Ascending aorta (tissue), 2 donors: Measurements from ENCODE around the gene ZBTB20. TPM values are rescaled to one million over a fixed set of nuclear protein-coding genes. Genes with fewer than 3 reads are reported as not detected.

Source experiments
- DNase-seq, 2 donors: peaks; one replicate each; pipeline ENCODE4 v3.0.0-alpha.2; 2019; ENCODE audit warnings: low spot score in 2 of 2
- H3K27ac ChIP-seq, 2 donors: fragments of 200-600 bp; sonication (generic); one replicate each; pipeline ENCODE4 v1.5.1; 2016 to 2017; ENCODE audit warnings: mild to moderate bottlenecking in 1 of 2
- H3K27me3 ChIP-seq: fragments of 200-600 bp; sonication (generic); one replicate; pipeline ENCODE4 v1.5.1; 2017
- H3K36me3 ChIP-seq, 2 donors: fragments of 200-600 bp; sonication (generic); one replicate each; pipeline ENCODE4 v1.5.1; 2016
- H3K4me1 ChIP-seq, 2 donors: fragments of 200-600 bp; sonication (generic); one replicate each; pipeline ENCODE4 v1.5.1; 2016 to 2017; ENCODE audit warnings: mild to moderate bottlenecking in 1 of 2
- H3K4me3 ChIP-seq, 2 donors: fragments of 200-600 bp; sonication (generic); one replicate each; pipeline ENCODE4 v1.5.1; 2016 to 2017; ENCODE audit warnings: mild to moderate bottlenecking in 1 of 2
- H3K9me3 ChIP-seq, 2 donors: fragments of 200-600 bp; sonication (generic); one replicate each; pipeline ENCODE4 v1.5.1; 2016
- CTCF ChIP-seq, 3 experiments: fragments of 200-600 bp in 2 of 3; fragments of 450-650 bp in 1 of 3; sonication (generic) in 2 of 3; IDR thresholded peaks; one replicate each; pipeline ENCODE4 v1.5.1; 2016 to 2019; ENCODE audit warnings: antibody characterized with exemption in 3 of 3, mild to moderate bottlenecking in 1 of 3, moderate library complexity in 1 of 3
- intact Hi-C: fragments of 100-400 bp; cut with DNase I; formaldehyde crosslinking; loops from one replicate; pipeline ENCODE4 v1.15.1; 2023
- total RNA-seq: library from RNA; depleted of rRNA; stranded (reverse); fragments of >200 nt; gene quantifications from one replicate; pipeline ENCODE4 v1.1.0, GENCODE V29; 2016

The ZBTB20 gene
- total RNA-seq, 1 donor from 2014 or later, result 60.3 TPM

- no peak for TF ChIP-seq CTCF (IDR thresholded peaks at IDR 0.05)
- intact Hi-C loops, result no loop called here
- Histone ChIP-seq H3K4me1 (no peaks in the 10 kb centered on the region), H3K9me3 (peaks cover 12 to 40% of the 10 kb centered on the region in 2 donors), H3K27me3 (no peaks in the 10 kb centered on the region), H3K36me3 (peaks cover 3 to 10% of the 10 kb centered on the region in 2 donors), H3K4me3 (no peak overlapping the region), H3K27ac (no peak overlapping the region)
- DNase-seq, result no peak
Observed at GRCh38 chr3:114953800-114954199, 193.3 kb downstream of the ZBTB20 start.

- Histone ChIP-seq H3K27ac (no peak overlapping the region), H3K27me3 (no peaks in the 10 kb centered on the region), H3K9me3 (peaks cover 12 to 40% of the 10 kb centered on the region in 2 donors), H3K36me3 (peaks cover 3 to 10% of the 10 kb centered on the region in 2 donors), H3K4me3 (no peak overlapping the region), H3K4me1 (no peaks in the 10 kb centered on the region)
- TF ChIP-seq CTCF (IDR thresholded peaks at IDR 0.05), result no peak
- intact Hi-C loops, result no loop called here
- no peak for DNase-seq
Observed at GRCh38 chr3:114953215-114953799, 193.8 kb downstream of the ZBTB20 start.

- TF ChIP-seq CTCF (IDR thresholded peaks at IDR 0.05), result no peak
- H3K4me1 ChIP-seq, result no peaks in the 10 kb centered on the region
- no peak overlapping the region for H3K27ac ChIP-seq
- DNase-seq, result no peak
- intact Hi-C loops, result no loop called here
- peaks cover 0 to 5% of the 10 kb centered on the region in 2 donors for H3K9me3 ChIP-seq
- H3K4me3 ChIP-seq, result no peak overlapping the region
- no peaks in the 10 kb centered on the region for H3K27me3 ChIP-seq
- H3K36me3 ChIP-seq, result no peaks in the 10 kb centered on the region
Observed at GRCh38 chr3:114942773-114943172, 204.3 kb downstream of the ZBTB20 start.

- Histone ChIP-seq H3K4me3 (no peak overlapping the region), H3K27me3 (no peaks in the 10 kb centered on the region), H3K4me1 (no peaks in the 10 kb centered on the region), H3K36me3 (peaks cover 0 to 4% of the 10 kb centered on the region in 2 donors), H3K9me3 (peaks cover 0 to 4% of the 10 kb centered on the region in 2 donors), H3K27ac (no peak overlapping the region)
- DNase-seq, result no peak
- intact Hi-C loops, result no loop called here
- no peak for TF ChIP-seq CTCF (IDR thresholded peaks at IDR 0.05)
Observed at GRCh38 chr3:114941626-114942309, 205.3 kb downstream of the ZBTB20 start.

GRCh38 chr3:114939920-114940319 is 207.2 kb downstream of the ZBTB20 start:
- H3K27ac ChIP-seq, result no peak overlapping the region
- H3K4me3 ChIP-seq, result no peak overlapping the region
- H3K9me3 ChIP-seq, result no peaks in the 10 kb centered on the region
- peaks cover 0 to 4% of the 10 kb centered on the region in 2 donors for H3K36me3 ChIP-seq
- TF ChIP-seq CTCF (IDR thresholded peaks at IDR 0.05), result no peak
- DNase-seq, result no peak
- no peaks in the 10 kb centered on the region for H3K4me1 ChIP-seq
- no peaks in the 10 kb centered on the region for H3K27me3 ChIP-seq
- intact Hi-C loops, result no loop called here
